Lower lobe of right lung (tissue), 2 donors: Measurements from ENCODE around the gene CPNE7. TPM values are rescaled to one million over a fixed set of nuclear protein-coding genes. Genes with fewer than 3 reads are reported as not detected.

Experiments
- ATAC-seq, 2 donors: fragments of 200-7000 bp; cut with Tn5 transposase; one replicate each; pipeline ENCODE4 v1.9.1; 2020 to 2022; ENCODE audit warnings: mild to moderate bottlenecking in 2 of 2, moderate library complexity in 2 of 2
- DNase-seq: peaks from one replicate; pipeline ENCODE4 v3.0.0-alpha.2; 2020
- H3K27ac ChIP-seq: fragments of 200-600 bp; one replicate; pipeline ENCODE4 v1.8.0; 2022
- H3K27me3 ChIP-seq: fragments of 200-600 bp; one replicate; pipeline ENCODE4 v1.8.0; 2022; ENCODE audit warnings: low read depth
- H3K36me3 ChIP-seq: fragments of 200-600 bp; one replicate; pipeline ENCODE4 v1.8.0; 2022; ENCODE audit warnings: mild to moderate bottlenecking
- H3K4me1 ChIP-seq: fragments of 200-600 bp; one replicate; pipeline ENCODE4 v1.8.0; 2022
- H3K4me3 ChIP-seq: fragments of 200-600 bp; one replicate; pipeline ENCODE4 v1.8.0; 2022; ENCODE audit warnings: mild to moderate bottlenecking
- H3K9me3 ChIP-seq: fragments of 200-600 bp; one replicate; pipeline ENCODE4 v1.8.0; 2022
- CTCF ChIP-seq: fragments of 200-600 bp; IDR thresholded peaks from one replicate; pipeline ENCODE4 v1.8.0; 2022; ENCODE audit warnings: antibody characterized with exemption, mild to moderate bottlenecking
- intact Hi-C: fragments of 100-400 bp; cut with DNase I; formaldehyde crosslinking; loops from one replicate; pipeline ENCODE4 v1.11.0; 2022
- total RNA-seq: library from RNA; stranded (reverse); fragmentation: NEBNext Ultra II Directional; extraction: Animal tissue kit (Norgen Biotek cat#: 25700); gene quantifications from one replicate; pipeline ENCODE4 v1.2.1, GENCODE V29; 2021
- donor health status: DM: no; HTN: yes; CAD: no; lungs with severe emphysema.

CPNE7 gene
- total RNA-seq, 1 donor from 2014 or later, result 0.35 TPM

- H3K4me1 ChIP-seq, result peaks cover 13% of the 10 kb centered on the region
- no peaks in the 10 kb centered on the region for H3K27me3 ChIP-seq
- no peaks in the 10 kb centered on the region for H3K9me3 ChIP-seq
- no peak overlapping the region for H3K27ac ChIP-seq
- intact Hi-C loops, result no loop called here
- peaks cover 48% of the 10 kb centered on the region for H3K36me3 ChIP-seq
- TF ChIP-seq CTCF, result no peak
- DNase-seq (no peak), ATAC-seq (no peak)
- no peak overlapping the region for H3K4me3 ChIP-seq
Measured at GRCh38 chr16:89645122-89645521, 69.6 kb downstream of the CPNE7 start.

- Histone ChIP-seq H3K27ac (no peak overlapping the region), H3K27me3 (no peaks in the 10 kb centered on the region), H3K4me1 (peaks cover 3% of the 10 kb centered on the region), H3K9me3 (no peaks in the 10 kb centered on the region), H3K4me3 (no peak overlapping the region), H3K36me3 (peaks cover 58% of the 10 kb centered on the region)
- intact Hi-C loops, result no loop called here
- no peak for TF ChIP-seq CTCF
- no peak for DNase-seq
- ATAC-seq, result no peak
Measured at GRCh38 chr16:89646270-89646669, 70.7 kb downstream of the CPNE7 start.

Other genes starting within 250 kb of the CPNE7 start
- 127 TPM for gene ANKRD11, start 85.2 kb upstream of the CPNE7 start, total RNA-seq
- 98.8 TPM for gene SPG7, start 67.4 kb upstream of the CPNE7 start, total RNA-seq
- gene RPL13, start 15.1 kb upstream of the CPNE7 start, total RNA-seq, result 1,727 TPM
- 0.59 TPM for gene DPEP1, start 37.9 kb downstream of the CPNE7 start, total RNA-seq
- gene CHMP1A, start 82.0 kb downstream of the CPNE7 start, total RNA-seq, result 70.4 TPM
- gene SPATA33, start 82.1 kb downstream of the CPNE7 start, total RNA-seq, result 9.7 TPM
- gene CDK10, start 110.9 kb downstream of the CPNE7 start, total RNA-seq, result 79.6 TPM
- 10.3 TPM for gene SPATA2L, start 125.9 kb downstream of the CPNE7 start, total RNA-seq
- gene VPS9D1, start 145.1 kb downstream of the CPNE7 start, total RNA-seq, result 15.6 TPM
- gene ZNF276, start 145.8 kb downstream of the CPNE7 start, total RNA-seq, result 33.2 TPM
- 7.9 TPM for gene FANCA, start 240.9 kb downstream of the CPNE7 start, total RNA-seq